ENCODE measurements around the gene EDIL3. TPM values are rescaled to one million over a fixed set of nuclear protein-coding genes. Genes with fewer than 3 reads are reported as not detected.

The EDIL3 gene
- total RNA-seq, result 6.8 TPM

- DNase-seq (ENCODE audit: low spot score), result no peak
These were observed at the start of gene EDIL3 for GRCh38 chr5:84384604-84385575. Gene EDIL3 (minus strand): TSS chr5:84384880. CDS start chr5:84384374, 506 bp downstream.

- DNase-seq (ENCODE audit: low spot score), result no peak
These were observed 48.8 kb upstream of the EDIL3 start for GRCh38 chr5:84433461-84433860.

DNA sequence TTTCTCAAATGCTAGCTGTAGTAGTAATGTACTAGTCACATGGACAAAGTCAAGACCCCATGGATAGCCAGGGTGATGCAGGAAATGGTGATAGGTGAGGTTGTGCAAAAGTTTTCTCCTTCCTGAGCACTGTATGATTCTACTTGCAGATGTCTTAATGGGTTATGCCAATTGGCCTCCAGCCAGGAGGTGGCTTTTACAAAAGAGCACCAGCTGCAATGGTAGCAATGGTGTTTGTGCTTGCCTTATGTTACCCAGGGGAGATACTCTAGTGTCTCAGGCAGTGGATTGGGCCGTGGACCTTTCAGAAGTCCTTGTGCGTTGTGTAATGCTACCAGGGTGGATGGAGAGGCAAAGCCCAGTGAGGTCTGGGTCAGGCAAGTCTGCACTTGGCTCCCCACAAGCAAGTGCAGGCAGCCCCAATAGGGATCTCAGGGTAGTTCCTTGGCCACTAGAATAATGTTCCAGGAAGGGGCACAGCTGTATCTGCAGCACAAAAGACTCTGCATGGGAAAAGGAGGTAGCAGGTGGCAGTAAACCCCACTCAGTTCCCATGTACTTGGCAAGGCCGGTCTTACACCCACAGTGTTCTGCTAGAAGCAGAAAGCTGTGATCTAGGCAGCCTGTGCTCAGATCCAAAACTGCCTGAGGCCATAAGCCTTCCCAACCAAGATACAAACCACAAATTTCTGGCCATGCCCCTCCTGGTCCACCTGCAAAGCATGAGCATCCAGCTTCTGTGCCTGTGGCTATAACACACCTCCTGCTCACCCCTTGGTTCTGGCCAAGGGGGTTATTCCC is 46.4 kb upstream of the EDIL3 start:
- DNase-seq (ENCODE audit: low spot score), result no peak

DNA sequence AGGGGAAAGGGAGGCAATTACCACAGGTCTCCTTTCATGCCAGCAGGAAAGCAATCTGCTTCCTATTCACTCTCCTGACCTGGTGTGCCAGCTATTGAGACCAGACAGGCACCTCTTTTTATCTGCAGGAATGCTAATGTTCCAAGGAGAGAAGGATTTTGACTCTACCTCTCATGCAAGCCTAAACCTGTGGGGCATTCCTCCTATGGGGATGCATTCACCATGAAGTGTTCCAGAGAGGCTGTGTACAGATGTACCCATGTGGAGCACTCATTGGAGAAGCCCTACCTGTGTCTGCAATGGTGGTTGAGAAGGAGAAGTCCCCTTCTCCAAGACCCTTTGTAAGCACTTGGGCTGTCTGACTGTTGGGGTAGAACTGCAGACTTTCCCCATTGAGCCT is 45.4 kb upstream of the EDIL3 start:
- no peak for DNase-seq (ENCODE audit: low spot score)

GRCh38 chr5:84425365-84425881 is 40.7 kb upstream of the EDIL3 start:
- DNase-seq (ENCODE audit: low spot score), result no peak

GRCh38 chr5:84419742-84420141 is 35.1 kb upstream of the EDIL3 start:
- DNase-seq (ENCODE audit: low spot score), result no peak

GRCh38 chr5:84411832-84412605 is 27.3 kb upstream of the EDIL3 start:
- no peak for DNase-seq (ENCODE audit: low spot score)

DNA sequence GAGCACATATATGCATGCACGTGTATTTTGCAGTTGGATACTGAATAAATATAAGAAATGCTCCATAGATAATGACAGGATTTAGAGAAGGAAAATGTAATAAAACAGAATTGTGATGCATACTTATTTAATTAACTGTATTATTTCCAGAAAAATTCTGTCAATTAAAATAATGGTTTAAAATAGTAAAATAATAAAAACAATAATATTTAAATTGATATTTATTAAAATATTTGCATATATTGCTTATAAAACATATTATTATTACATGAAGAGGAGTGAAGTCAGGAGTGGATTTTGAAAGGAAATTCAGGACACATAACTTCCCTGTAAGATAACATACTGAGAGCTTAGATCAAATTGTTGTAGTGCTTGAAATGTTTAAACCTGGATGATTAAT is 21.4 kb upstream of the EDIL3 start:
- no peak for DNase-seq (ENCODE audit: low spot score)

DNA sequence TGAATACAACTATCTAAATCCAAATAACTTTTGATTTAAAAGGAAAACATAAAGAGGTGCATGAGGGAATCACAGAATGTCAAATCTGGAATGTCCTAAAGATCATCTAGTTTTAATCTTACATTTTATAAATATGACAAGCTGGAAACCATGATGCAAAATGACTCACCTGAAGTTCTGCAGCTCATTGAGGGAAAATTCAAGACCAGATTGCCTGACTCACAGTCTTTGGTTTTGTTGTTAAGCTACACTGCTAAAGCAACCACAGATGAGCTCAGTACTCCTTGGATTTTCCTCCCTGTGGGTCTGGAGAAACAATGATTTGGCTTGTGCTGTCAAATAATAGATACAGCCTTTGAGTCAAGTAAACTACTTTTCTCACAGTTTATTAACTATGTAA is 19.1 kb upstream of the EDIL3 start:
- DNase-seq (ENCODE audit: low spot score), result no peak

DNA sequence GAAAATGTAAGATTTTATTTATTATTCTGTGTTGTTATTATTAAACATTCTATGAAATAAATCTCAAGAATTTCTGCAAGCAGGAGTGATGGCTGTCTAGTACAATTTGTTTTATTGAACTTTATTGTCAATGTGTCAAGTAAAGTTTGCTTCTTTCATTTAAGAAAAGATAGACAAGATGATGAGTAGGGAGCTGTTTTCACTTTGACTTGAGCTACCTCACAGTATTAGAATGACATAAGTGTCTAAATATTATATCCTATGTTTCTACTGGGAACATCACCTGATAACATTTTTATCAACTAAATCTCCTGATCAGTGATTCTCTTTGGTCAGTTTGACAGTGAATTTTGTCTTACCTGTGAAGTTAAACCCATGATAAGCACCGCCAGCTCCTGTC is 12.7 kb upstream of the EDIL3 start:
- no peak for DNase-seq (ENCODE audit: low spot score)

- DNase-seq (ENCODE audit: low spot score), result no peak
These were observed 9.3 kb upstream of the EDIL3 start for GRCh38 chr5:84393969-84394368.

DNA sequence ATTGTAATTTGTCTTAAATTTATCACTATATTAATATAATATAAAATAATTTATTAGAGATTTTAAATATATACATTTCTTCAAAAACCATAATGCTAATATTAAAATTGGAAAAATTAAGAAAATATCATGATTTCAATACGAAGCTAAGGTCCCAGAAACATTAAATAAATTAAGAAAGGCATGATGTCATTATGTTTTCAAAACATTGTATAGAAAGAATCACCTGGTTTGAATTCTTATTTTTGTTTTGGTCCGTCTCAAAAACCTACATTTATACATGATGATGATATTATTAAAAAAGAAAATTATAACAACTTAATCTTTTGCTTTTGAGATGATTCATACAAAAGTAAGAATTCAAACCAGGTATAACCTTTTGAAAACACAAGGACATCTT is 8.2 kb upstream of the EDIL3 start:
- no peak for DNase-seq (ENCODE audit: low spot score)

- DNase-seq (ENCODE audit: low spot score), result no peak
These were observed 1.0 kb upstream of the EDIL3 start for GRCh38 chr5:84385705-84386104.

- DNase-seq (ENCODE audit: low spot score), result peak; percentile 41
These were observed 670 bp downstream of the EDIL3 start for GRCh38 chr5:84383816-84384603.

DNA sequence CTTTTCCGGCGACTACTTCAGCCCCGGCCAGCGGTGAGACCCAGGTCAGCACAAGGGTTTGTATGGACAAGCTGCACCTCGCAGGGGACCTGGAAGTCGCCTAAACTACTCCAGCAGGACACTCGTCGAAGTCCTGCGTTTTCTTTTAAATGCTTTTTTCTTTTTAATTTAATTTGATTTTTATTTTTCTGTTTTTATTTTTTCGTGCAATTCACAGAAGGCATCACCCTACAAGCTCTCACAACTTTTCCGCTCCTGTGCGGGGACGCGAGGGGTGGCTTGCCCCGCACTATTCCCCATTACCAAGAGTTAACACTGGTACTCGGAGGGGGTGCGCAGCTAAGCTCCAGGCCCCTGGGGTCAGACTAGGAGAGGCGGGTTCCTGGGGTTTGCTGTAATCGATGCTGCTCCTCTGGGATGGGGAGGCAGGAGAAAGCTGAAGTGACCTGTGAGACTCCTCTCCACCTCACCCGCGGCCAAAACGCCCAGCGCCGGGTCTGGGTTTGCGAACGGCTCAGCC is 1.3 kb downstream of the EDIL3 start:
- DNase-seq (ENCODE audit: low spot score), result no peak

DNA sequence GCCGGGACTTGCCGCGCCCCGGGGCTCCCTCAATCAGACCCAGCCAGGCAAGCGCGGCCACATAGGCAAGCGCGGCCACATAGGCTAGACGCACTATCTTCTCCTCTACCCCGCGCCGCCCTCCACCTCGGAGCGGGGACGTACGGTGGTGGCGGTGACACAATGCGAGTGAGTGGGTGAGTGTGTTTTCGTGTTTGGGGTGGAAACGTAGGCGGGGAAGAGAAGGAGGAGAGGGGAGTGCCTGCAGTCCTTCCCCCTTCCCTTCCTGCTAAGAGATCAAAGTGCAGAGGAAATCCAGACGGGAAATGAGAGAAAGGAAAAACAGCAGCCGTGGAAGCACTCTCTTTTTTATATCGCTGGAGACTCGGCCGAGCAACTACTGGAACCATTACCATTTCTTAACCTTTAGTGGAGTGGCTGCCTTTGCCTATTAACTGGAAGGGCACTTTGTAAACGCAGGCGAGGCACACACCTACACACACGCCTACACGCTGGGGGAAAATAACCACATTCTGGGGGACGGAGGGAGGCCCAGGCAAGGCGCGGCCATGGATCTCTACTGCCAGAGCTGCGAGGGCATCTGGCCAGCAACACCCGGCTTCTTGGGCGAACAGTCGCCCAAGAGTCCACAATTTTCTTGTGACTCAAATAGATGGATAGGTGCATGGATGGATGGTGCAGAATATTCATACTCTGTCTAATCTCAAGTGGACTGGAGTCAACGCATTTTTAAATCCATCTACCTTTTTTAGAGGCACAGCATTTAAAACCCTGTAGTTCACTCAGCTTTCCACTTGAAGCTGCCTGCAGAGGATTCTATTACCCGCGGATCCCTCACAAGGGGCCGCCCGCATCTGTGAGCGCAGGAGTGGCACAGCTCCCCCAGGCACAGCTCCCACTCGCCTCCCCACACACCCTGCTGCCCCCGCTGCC is 2.1 kb downstream of the EDIL3 start:
- no peak for DNase-seq (ENCODE audit: low spot score)

DNA sequence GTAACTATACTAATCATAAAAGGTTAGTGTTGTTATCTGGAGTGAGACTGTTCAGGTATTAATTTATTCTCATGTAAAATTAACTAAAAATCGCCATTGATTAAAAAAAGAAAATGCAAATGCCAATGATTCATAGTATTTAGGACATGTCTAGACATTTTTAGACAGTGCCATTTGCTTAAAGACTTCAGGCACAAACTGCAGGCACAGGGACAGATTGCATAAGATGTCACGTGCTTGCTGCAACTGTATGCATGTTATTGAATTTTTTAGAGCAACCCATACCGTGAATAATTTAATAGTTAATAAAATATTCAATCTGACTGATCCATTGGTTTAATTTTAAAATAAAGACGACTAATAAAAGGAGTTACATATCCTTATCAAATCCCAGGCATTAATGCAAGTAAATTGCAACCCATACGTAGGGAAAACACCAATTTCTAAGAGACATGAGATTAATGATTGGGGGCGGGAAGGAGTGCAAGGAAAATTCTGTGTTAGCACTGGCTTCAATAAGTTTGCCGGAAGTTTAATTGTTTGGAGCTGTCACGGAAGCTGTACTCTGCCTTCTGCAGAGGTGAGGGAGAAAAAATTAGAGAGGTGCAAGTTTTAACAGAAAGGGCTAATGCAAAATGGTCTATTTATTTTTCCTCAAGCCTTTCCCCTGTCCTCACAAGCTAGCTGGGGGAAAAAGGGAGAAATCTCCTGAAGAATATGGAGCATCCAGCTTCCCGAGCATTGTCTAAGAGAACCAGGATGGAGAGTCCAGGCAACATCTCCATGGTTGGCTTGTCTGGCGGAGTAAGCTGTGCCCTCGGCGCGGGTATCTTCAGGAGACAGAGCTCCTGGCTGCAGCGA is 2.9 kb downstream of the EDIL3 start:
- no peak for DNase-seq (ENCODE audit: low spot score)

GRCh38 chr5:84379749-84380148 is 4.9 kb downstream of the EDIL3 start:
- DNase-seq (ENCODE audit: low spot score), result no peak

GRCh38 chr5:84378961-84379360 is 5.7 kb downstream of the EDIL3 start:
- DNase-seq (ENCODE audit: low spot score), result no peak

All from ureter (tissue), 1 donor.